Posterior cingulate gyrus (tissue), 11 donors: ENCODE data around the gene PER2.

Source experiments
- DNase-seq, 10 donors: peaks; one replicate each; pipeline versions ENCODE4 v3.0.0 to v3.0.0-alpha.2; 2020 to 2021; ENCODE audit warnings: mixed read lengths in 3 of 10
- intact Hi-C: fragments of 100-400 bp; cut with DNase I; formaldehyde crosslinking; loops from one replicate; pipeline ENCODE4 v1.15.1; 2023

The PER2 gene

GRCh38 chr2:238238311-238238765, 50.1 kb downstream of the PER2 start:
- intact Hi-C loops = no loop called here
- peak in 2 of 10 donors; percentile 35 to 59 for DNase-seq

- DNase-seq = peak in 2 of 10 donors; percentile 55 to 66
- intact Hi-C loops = no loop called here
Observed at GRCh38 chr2:238237431-238238135, 50.8 kb downstream of the PER2 start.

GRCh38 chr2:238236571-238236970, 51.8 kb downstream of the PER2 start:
- peak in 2 of 10 donors; percentile 22 to 31 for DNase-seq
- intact Hi-C loops = no loop called here

GRCh38 chr2:238235856-238236255, 52.6 kb downstream of the PER2 start:
- intact Hi-C loops = no loop called here
- peak in 2 of 10 donors; percentile 29 to 79 for DNase-seq

- DNase-seq = peak in 2 of 10 donors; percentile 65 to 80
- intact Hi-C loops = no loop called here
Observed at GRCh38 chr2:238235331-238235732, 53.1 kb downstream of the PER2 start.

- intact Hi-C loops = no loop called here
- no peak for DNase-seq
Observed at GRCh38 chr2:238233625-238234024, 54.8 kb downstream of the PER2 start.

GRCh38 chr2:238231809-238232208, 56.6 kb downstream of the PER2 start:
- intact Hi-C loops = no loop called here
- no peak for DNase-seq

GRCh38 chr2:238231251-238231793, 57.1 kb downstream of the PER2 start:
- intact Hi-C loops = no loop called here
- peak in 9 of 10 donors; percentile 57 to 98 (median 73) for DNase-seq

- no peak for DNase-seq
- intact Hi-C loops = no loop called here
Observed at GRCh38 chr2:238230699-238231098, 57.7 kb downstream of the PER2 start.

GRCh38 chr2:238228700-238229099, 59.7 kb downstream of the PER2 start:
- intact Hi-C loops = no loop called here
- DNase-seq = peak in 1 of 10 donors; percentile 77

- intact Hi-C loops = no loop called here
Observed at GRCh38 chr2:238227587-238228032, 60.8 kb downstream of the PER2 start.

GRCh38 chr2:238226698-238227586, 61.5 kb downstream of the PER2 start:
- DNase-seq = peak in 1 of 10 donors; percentile 58
- intact Hi-C loops = no loop called here

More at GRCh38 chr2:238227587-238228032, 60.8 kb downstream of the PER2 start:
- peak in 1 of 10 donors; percentile 55 for DNase-seq

- peak in 3 of 10 donors; percentile 79 to 90 (median 85) for DNase-seq
- intact Hi-C loops = no loop called here
Observed at GRCh38 chr2:238225911-238226697, 62.3 kb downstream of the PER2 start.

GRCh38 chr2:238225121-238225520, 63.3 kb downstream of the PER2 start:
- intact Hi-C loops = no loop called here
- DNase-seq = peak in 1 of 10 donors; percentile 69

GRCh38 chr2:238224356-238225035, 63.9 kb downstream of the PER2 start:
- intact Hi-C loops = no loop called here

GRCh38 chr2:238220892-238221521, 67.4 kb downstream of the PER2 start:
- peak in 9 of 10 donors; percentile 47 to 96 (median 62) for DNase-seq

More at GRCh38 chr2:238224356-238225035, 63.9 kb downstream of the PER2 start:
- peak in 1 of 10 donors; percentile 60 for DNase-seq

GRCh38 chr2:238220274-238220891, 68.0 kb downstream of the PER2 start:
- intact Hi-C loops = no loop called here
- no peak for DNase-seq

More at GRCh38 chr2:238220892-238221521, 67.4 kb downstream of the PER2 start:
- intact Hi-C loops = no loop called here

- intact Hi-C loops = no loop called here
- DNase-seq = peak; percentile 66 to 98 (median 86)
Observed at GRCh38 chr2:238216651-238217184, 71.7 kb downstream of the PER2 start.
